Hepatocyte (in vitro differentiated cells): ENCODE results near the gene ANO3. TPM values are rescaled to one million over a fixed set of nuclear protein-coding genes. Genes with fewer than 3 reads are reported as not detected.

ENCODE experiments used
- DNase-seq: peaks from one replicate; pipeline ENCODE4 v3.0.0-alpha.2; 2016; ENCODE audit warnings: low spot score
- H2AFZ ChIP-seq: fragments of 200-600 bp; sonication (generic); 2 replicates; pipeline ENCODE4 v1.6.0; 2016; ENCODE audit warnings: antibody characterized with exemption, mild to moderate bottlenecking
- H3K27ac ChIP-seq: fragments of 200-600 bp; sonication (generic); 2 replicates; pipeline ENCODE4 v1.5.1; 2016; ENCODE audit warnings: mild to moderate bottlenecking
- H3K27me3 ChIP-seq: fragments of 200-600 bp; sonication (generic); 2 replicates; pipeline ENCODE4 v1.6.1; 2016
- H3K36me3 ChIP-seq: fragments of 200-600 bp; sonication (generic); replicated peaks from 2 replicates; pipeline ENCODE4 v1.5.1; 2016; ENCODE audit warnings: low read depth; ENCODE audit not compliant: insufficient read depth
- H3K4me1 ChIP-seq: fragments of 200-600 bp; sonication (generic); 2 replicates; pipeline ENCODE4 v1.5.1; 2016; ENCODE audit warnings: mild to moderate bottlenecking, moderate library complexity; ENCODE audit not compliant: insufficient read depth
- H3K4me2 ChIP-seq: fragments of 200-600 bp; sonication (generic); 2 replicates; pipeline ENCODE4 v1.6.0; 2016
- H3K4me3 ChIP-seq: fragments of 200-600 bp; sonication (generic); 2 replicates; pipeline ENCODE4 v1.5.1; 2016; ENCODE audit warnings: mild to moderate bottlenecking
- H3K79me2 ChIP-seq: fragments of 200-600 bp; sonication (generic); 2 replicates; pipeline ENCODE4 v1.6.0; 2017; ENCODE audit warnings: mild to moderate bottlenecking
- H3K9me2 ChIP-seq: fragments of 200-600 bp; sonication (generic); replicated peaks from 2 replicates; pipeline ENCODE4 v1.6.0; 2017; ENCODE audit warnings: mild to moderate bottlenecking; ENCODE audit not compliant: insufficient read depth
- H3K9me3 ChIP-seq: fragments of 200-600 bp; sonication (generic); 2 replicates; pipeline ENCODE4 v1.5.1; 2016; ENCODE audit warnings: low read depth, mild to moderate bottlenecking
- H4K20me1 ChIP-seq: fragments of 200-600 bp; sonication (generic); 2 replicates; pipeline ENCODE4 v1.6.0; 2016; ENCODE audit warnings: mild to moderate bottlenecking; ENCODE audit not compliant: insufficient read depth, poor library complexity, severe bottlenecking
- EZH2 ChIP-seq: fragments of 200-600 bp; sonication (generic); IDR thresholded peaks from 2 replicates; pipeline ENCODE4 v1.6.1; 2016; ENCODE audit warnings: antibody characterized with exemption, mild to moderate bottlenecking, borderline replicate concordance
- EZH2phosphoT487 ChIP-seq: fragments of 200-600 bp; sonication (generic); IDR thresholded peaks from one replicate; pipeline ENCODE4 v1.6.1; 2018; ENCODE audit warnings: antibody characterized with exemption, mild to moderate bottlenecking, low read depth, moderate library complexity; ENCODE audit not compliant: unreplicated experiment, severe bottlenecking
- WGBS: methylation state at CpG from one replicate; pipeline ENCODE4 v1.1.6; 2016; ENCODE audit warnings: low lambda C conversion rate; ENCODE audit errors: missing lambda C conversion rate; 5-methylcytosine and 5-hydroxymethylcytosine counted together
- polyA plus RNA-seq: library from polyadenylated mRNA; unstranded; fragments of >200 nt; fragmentation: Nextera tagmentation; extraction: Ambion mirVana; gene quantifications from 2 replicates; pipeline ENCODE4 v1.2.1, GENCODE V29; 2016
- total RNA-seq: library from RNA; depleted of rRNA; stranded (reverse); fragments of >200 nt; gene quantifications from 2 replicates; pipeline ENCODE4 v1.2.3, GENCODE V29; 2014
- TF ChIP-seq, protein P1 (sequence below): fragments of 200-600 bp; sonication (generic); IDR thresholded peaks from 2 replicates; pipeline ENCODE4 v1.5.1; 2016; ENCODE audit warnings: antibody characterized with exemption, mild to moderate bottlenecking; ENCODE audit not compliant: poor library complexity

ANO3 gene
- total and polyA plus RNA-seq, 2 experiments from 2014 or later, result 0.17 TPM; not detected in 1

DNA sequence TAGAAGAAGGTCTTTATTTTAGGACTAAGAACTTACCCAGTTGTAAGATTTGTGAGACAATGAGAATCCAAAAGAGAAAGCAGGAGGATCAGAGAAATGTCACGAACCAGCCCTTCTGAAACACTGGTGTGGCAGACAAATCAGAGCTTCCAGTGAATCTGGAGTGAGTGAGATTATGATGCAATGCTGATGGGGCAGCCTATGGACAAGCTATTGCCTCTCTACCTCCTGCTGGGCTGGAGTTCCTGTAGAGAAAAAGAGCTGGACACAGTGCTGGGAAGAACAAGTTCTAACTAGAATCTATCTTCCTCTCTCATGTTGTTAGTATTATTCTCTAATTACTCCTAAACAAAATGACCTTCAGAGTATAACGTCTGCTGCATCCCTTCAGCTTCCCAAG is 12.0 kb upstream of the ANO3 start:
- H3K9me3 ChIP-seq, result no peaks in the 10 kb centered on the region
- no peak overlapping the region for H2AFZ ChIP-seq
- no peaks in the 10 kb centered on the region for H3K9me2 ChIP-seq
- no peak overlapping the region for H3K4me3 ChIP-seq
- H3K36me3 ChIP-seq, result no peaks in the 10 kb centered on the region
- no peak for DNase-seq
- no peak overlapping the region for H3K27ac ChIP-seq
- H3K27me3 ChIP-seq, result no peaks in the 10 kb centered on the region
- H3K79me2 ChIP-seq, result no peaks in the 10 kb centered on the region
- 41% methylated on average over 2 of the region's 2 CpGs for WGBS
- no peaks in the 10 kb centered on the region for H3K4me1 ChIP-seq
- H4K20me1 ChIP-seq, result no peaks in the 10 kb centered on the region
- no peak overlapping the region for H3K4me2 ChIP-seq
- TF ChIP-seq, protein P1, sequence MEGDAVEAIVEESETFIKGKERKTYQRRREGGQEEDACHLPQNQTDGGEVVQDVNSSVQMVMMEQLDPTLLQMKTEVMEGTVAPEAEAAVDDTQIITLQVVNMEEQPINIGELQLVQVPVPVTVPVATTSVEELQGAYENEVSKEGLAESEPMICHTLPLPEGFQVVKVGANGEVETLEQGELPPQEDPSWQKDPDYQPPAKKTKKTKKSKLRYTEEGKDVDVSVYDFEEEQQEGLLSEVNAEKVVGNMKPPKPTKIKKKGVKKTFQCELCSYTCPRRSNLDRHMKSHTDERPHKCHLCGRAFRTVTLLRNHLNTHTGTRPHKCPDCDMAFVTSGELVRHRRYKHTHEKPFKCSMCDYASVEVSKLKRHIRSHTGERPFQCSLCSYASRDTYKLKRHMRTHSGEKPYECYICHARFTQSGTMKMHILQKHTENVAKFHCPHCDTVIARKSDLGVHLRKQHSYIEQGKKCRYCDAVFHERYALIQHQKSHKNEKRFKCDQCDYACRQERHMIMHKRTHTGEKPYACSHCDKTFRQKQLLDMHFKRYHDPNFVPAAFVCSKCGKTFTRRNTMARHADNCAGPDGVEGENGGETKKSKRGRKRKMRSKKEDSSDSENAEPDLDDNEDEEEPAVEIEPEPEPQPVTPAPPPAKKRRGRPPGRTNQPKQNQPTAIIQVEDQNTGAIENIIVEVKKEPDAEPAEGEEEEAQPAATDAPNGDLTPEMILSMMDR, result no peak
- TF ChIP-seq EZH2, result no peak
- TF ChIP-seq EZH2phosphoT487, result no peak

DNA sequence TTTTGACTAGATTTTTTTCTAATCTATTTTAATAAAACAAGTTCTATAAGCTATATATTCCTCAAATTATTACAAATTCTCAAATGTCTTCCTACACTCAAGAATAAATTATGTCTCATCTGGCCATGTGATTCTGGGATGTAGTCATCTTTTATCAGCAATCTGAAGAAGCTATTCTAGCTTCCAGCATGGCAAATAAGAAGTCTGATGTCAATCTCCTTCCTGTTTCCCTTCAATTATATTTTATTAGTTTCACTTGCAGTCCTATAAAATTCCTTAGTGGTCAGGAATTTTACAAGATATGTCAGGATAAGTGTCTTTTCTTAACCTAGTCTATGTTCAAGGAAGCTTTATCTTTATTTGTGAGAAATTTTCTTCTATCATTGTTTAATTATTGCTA is 10.4 kb upstream of the ANO3 start:
- Histone ChIP-seq H3K4me2 (no peak overlapping the region), H4K20me1 (no peaks in the 10 kb centered on the region), H3K9me3 (no peaks in the 10 kb centered on the region), H3K27ac (no peak overlapping the region), H2AFZ (no peak overlapping the region), H3K36me3 (no peaks in the 10 kb centered on the region), H3K9me2 (no peaks in the 10 kb centered on the region), H3K79me2 (no peaks in the 10 kb centered on the region), H3K27me3 (no peaks in the 10 kb centered on the region), H3K4me3 (no peak overlapping the region), H3K4me1 (no peaks in the 10 kb centered on the region)
- no peak for DNase-seq
- TF ChIP-seq EZH2 (no peak), EZH2phosphoT487 (no peak)
- TF ChIP-seq, protein P1, result no peak

DNA sequence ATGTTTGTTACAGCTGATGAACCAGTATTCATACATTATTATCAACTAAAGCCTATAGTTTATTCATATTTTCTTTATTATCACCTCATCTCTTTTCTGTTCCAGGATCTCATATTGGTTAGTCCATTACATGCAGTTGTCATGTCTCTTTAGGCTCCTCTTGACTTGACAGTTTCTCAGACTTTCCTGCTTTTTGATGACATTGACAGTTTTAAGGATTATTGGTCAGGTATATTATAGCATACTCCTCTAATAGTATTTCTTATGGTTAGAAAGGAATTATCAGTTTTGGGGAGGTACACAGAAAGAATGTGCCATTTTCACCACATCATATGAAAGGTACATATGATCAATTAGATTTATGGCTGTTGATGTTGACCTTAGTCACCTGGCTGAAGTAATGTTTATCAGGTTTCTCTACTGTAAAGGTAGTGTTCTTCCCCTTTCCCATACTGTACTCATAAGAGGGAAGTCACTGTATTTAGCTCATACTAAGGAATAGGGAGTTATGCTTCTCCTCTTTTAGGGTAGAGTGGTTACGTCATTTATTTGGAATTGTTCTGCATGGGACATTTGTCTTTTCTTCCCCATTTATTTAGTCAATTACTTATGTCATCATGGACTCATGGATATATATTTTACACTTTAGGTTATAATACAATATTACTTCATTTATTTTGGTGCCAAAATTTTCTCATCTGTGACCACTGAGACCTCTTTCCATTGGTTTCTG is 9.4 kb upstream of the ANO3 start:
- no peaks in the 10 kb centered on the region for H3K9me3 ChIP-seq
- no peak overlapping the region for H2AFZ ChIP-seq
- WGBS, result 83% methylated on average over 1 of the region's 1 CpG
- H3K36me3 ChIP-seq, result no peaks in the 10 kb centered on the region
- no peaks in the 10 kb centered on the region for H4K20me1 ChIP-seq
- TF ChIP-seq EZH2phosphoT487, result no peak
- TF ChIP-seq EZH2, result no peak
- TF ChIP-seq, protein P1, result no peak
- no peak overlapping the region for H3K27ac ChIP-seq
- no peak overlapping the region for H3K4me2 ChIP-seq
- H3K9me2 ChIP-seq, result no peaks in the 10 kb centered on the region
- no peak for DNase-seq
- H3K4me3 ChIP-seq, result no peak overlapping the region
- no peaks in the 10 kb centered on the region for H3K4me1 ChIP-seq
- no peaks in the 10 kb centered on the region for H3K27me3 ChIP-seq
- H3K79me2 ChIP-seq, result no peaks in the 10 kb centered on the region

DNA sequence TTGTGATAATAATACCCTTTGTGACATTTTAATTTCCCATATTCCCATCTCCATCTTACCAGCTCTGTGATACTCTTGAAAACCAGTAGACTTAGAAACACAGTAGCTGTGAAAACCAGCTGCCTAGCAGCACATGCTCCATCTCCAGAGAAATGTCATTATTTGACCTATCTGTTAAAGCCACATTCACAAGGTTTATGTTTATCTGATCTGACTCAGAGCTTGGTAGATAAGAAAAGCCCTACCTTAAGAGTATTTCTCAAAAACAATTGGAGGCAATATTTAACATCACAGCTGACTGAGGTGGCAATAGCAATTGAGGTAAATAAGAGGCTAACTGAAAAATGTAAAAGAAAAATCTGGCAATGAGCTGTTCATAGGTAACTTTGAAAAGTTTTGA is 8.1 kb upstream of the ANO3 start:
- no peak overlapping the region for H3K4me2 ChIP-seq
- H3K4me1 ChIP-seq, result no peaks in the 10 kb centered on the region
- no peak overlapping the region for H2AFZ ChIP-seq
- no peaks in the 10 kb centered on the region for H3K9me2 ChIP-seq
- no peaks in the 10 kb centered on the region for H3K36me3 ChIP-seq
- TF ChIP-seq EZH2phosphoT487, result no peak
- TF ChIP-seq, protein P1, result no peak
- TF ChIP-seq EZH2, result no peak
- H3K27me3 ChIP-seq, result no peaks in the 10 kb centered on the region
- no peak overlapping the region for H3K27ac ChIP-seq
- H4K20me1 ChIP-seq, result no peaks in the 10 kb centered on the region
- no peaks in the 10 kb centered on the region for H3K9me3 ChIP-seq
- peak; percentile 14 for DNase-seq
- no peaks in the 10 kb centered on the region for H3K79me2 ChIP-seq
- H3K4me3 ChIP-seq, result no peak overlapping the region
